Muscle of leg (tissue), 11 donors: ENCODE results near the gene VKORC1. TPM values are rescaled to one million over a fixed set of nuclear protein-coding genes. Genes with fewer than 3 reads are reported as not detected.
"Not testable (repeated sequence)": the region's sequence is repeated elsewhere in the genome, so short reads cannot be mapped to it uniquely, and the experiment has no call there.

ENCODE experiments used
- DNase-seq: peaks from one replicate; pipeline ENCODE4 v3.0.0; 2013
- H3K27ac ChIP-seq: one replicate; pipeline ENCODE4 v1.5.1; 2013; ENCODE audit warnings: mild to moderate bottlenecking, low read length, control low read depth
- H3K27me3 ChIP-seq: one replicate; pipeline ENCODE4 v1.6.1; 2013; ENCODE audit warnings: low read length; ENCODE audit not compliant: control insufficient read depth, insufficient read depth
- H3K36me3 ChIP-seq: one replicate; pipeline ENCODE4 v1.6.1; 2013; ENCODE audit warnings: low read length; ENCODE audit not compliant: control insufficient read depth, insufficient read depth
- H3K4me1 ChIP-seq: one replicate; pipeline ENCODE4 v1.6.1; 2013; ENCODE audit warnings: low read length; ENCODE audit not compliant: control insufficient read depth, insufficient read depth
- H3K4me3 ChIP-seq: one replicate; pipeline ENCODE4 v1.5.1; 2013; ENCODE audit warnings: low read length, control low read depth
- H3K9me3 ChIP-seq: replicated peaks from 2 replicates; pipeline ENCODE4 v1.6.1; 2013; ENCODE audit warnings: low read depth, low read length; ENCODE audit not compliant: control insufficient read depth
- WGBS: methylation state at CpG from one replicate; pipeline ENCODE4 v1.1.5; 2013; ENCODE audit warnings: missing lambda C conversion rate; ENCODE audit not compliant: insufficient coverage; 5-methylcytosine and 5-hydroxymethylcytosine counted together
- polyA plus RNA-seq, 8 donors: library from polyadenylated mRNA; unstranded; fragments of 120-200 nt; gene quantifications; one replicate each; pipeline versions ENCODE4 v1.2.1 to v1.2.3, GENCODE V29; 2013; ENCODE audit warnings: inconsistent platforms in 1 of 8, low replicate concordance in 1 of 8; ENCODE audit not compliant: insufficient read length in 8 of 8, insufficient read depth in 1 of 8
- total RNA-seq: library from RNA; stranded (reverse); fragments of 120-200 nt; gene quantifications from one replicate; pipeline ENCODE4 v1.2.4, GENCODE V29; 2013

VKORC1 gene
- total and polyA plus RNA-seq, 9 donors = 39.6 to 75.2 (median 61.3) TPM

GRCh38 chr16:31108794-31109558 lies 14.4 kb upstream of the VKORC1 start:
- H3K4me3 ChIP-seq = peak overlapping the region; percentile 76
- peaks cover 43% of the 10 kb centered on the region for H3K36me3 ChIP-seq
- no peak for DNase-seq
- peaks cover 27% of the 10 kb centered on the region for H3K4me1 ChIP-seq
- 20% methylated on average over 9 of the region's 57 CpGs for WGBS
- peak overlapping the region; percentile 20 for H3K27ac ChIP-seq
- H3K9me3 ChIP-seq = no peaks in the 10 kb centered on the region
- no peaks in the 10 kb centered on the region for H3K27me3 ChIP-seq

GRCh38 chr16:31108035-31108793 lies 13.6 kb upstream of the VKORC1 start, which contains the start of gene BCKDK:
TSS of gene BCKDK (plus strand) at chr16:31108386. CDS start at chr16:31109224, 838 bp downstream.
- 3% methylated on average over 61 of the region's 68 CpGs for WGBS
- peak; percentile 86 for DNase-seq

GRCh38 chr16:31107465-31107867 lies 12.9 kb upstream of the VKORC1 start:
- Histone ChIP-seq H3K4me1 (peaks cover 27% of the 10 kb centered on the region), H3K27ac (no peak overlapping the region), H3K27me3 (no peaks in the 10 kb centered on the region), H3K36me3 (peaks cover 33% of the 10 kb centered on the region), H3K4me3 (no peak overlapping the region), H3K9me3 (no peaks in the 10 kb centered on the region)
- DNase-seq = no peak
- WGBS = 77% methylated on average over 3 of the region's 6 CpGs

More at GRCh38 chr16:31108035-31108793, 13.6 kb upstream of the VKORC1 start, which contains the start of gene BCKDK:
- Histone ChIP-seq H3K4me1 (peaks cover 27% of the 10 kb centered on the region), H3K27ac (peak within 1 kb of the TSS; percentile 20), H3K9me3 (no peaks in the 10 kb centered on the region), H3K4me3 (peak within 1 kb of the TSS; percentile 76), H3K36me3 (peaks cover 39% of the 10 kb centered on the region), H3K27me3 (no peaks in the 10 kb centered on the region)

GRCh38 chr16:31106509-31107464 lies 12.2 kb upstream of the VKORC1 start:
- no peak for DNase-seq
- Histone ChIP-seq H3K36me3 (peaks cover 26% of the 10 kb centered on the region), H3K4me3 (no peak overlapping the region), H3K27ac (no peak overlapping the region), H3K27me3 (no peaks in the 10 kb centered on the region), H3K9me3 (no peaks in the 10 kb centered on the region), H3K4me1 (peaks cover 27% of the 10 kb centered on the region)
- 80% methylated on average over 11 of the region's 28 CpGs for WGBS

GRCh38 chr16:31105677-31106213 lies 11.1 kb upstream of the VKORC1 start:
- peak; percentile 66 for DNase-seq
- Histone ChIP-seq H3K36me3 (peaks cover 15% of the 10 kb centered on the region), H3K27ac (no peak overlapping the region), H3K27me3 (no peaks in the 10 kb centered on the region), H3K9me3 (no peaks in the 10 kb centered on the region), H3K4me1 (peaks cover 27% of the 10 kb centered on the region), H3K4me3 (no peak overlapping the region)
- 5% methylated on average over 15 of the region's 33 CpGs for WGBS

- H3K27ac ChIP-seq, H3K4me1 ChIP-seq, H3K36me3 ChIP-seq, H3K27me3 ChIP-seq, H3K9me3 ChIP-seq, DNase-seq, H3K4me3 ChIP-seq: not testable (repeated sequence)
- WGBS = 84% methylated on average over 6 of the region's 13 CpGs
Measured at GRCh38 chr16:31100876-31101641, 6.5 kb upstream of the VKORC1 start.

- Histone ChIP-seq H3K9me3 (peaks cover 3% of the 10 kb centered on the region), H3K4me3 (no peak overlapping the region), H3K36me3 (no peaks in the 10 kb centered on the region), H3K4me1 (peaks cover 7% of the 10 kb centered on the region), H3K27me3 (no peaks in the 10 kb centered on the region), H3K27ac (no peak overlapping the region)
- no peak for DNase-seq
- 58% methylated on average over 4 of the region's 4 CpGs for WGBS
Measured at GRCh38 chr16:31099860-31100638, 5.5 kb upstream of the VKORC1 start.

GRCh38 chr16:31094088-31094423 lies 541 bp downstream of the VKORC1 start:
- peaks cover 24% of the 10 kb centered on the region for H3K4me1 ChIP-seq
- WGBS = under 1% methylated on average over 20 of the region's 20 CpGs
- no peak for DNase-seq
- H3K27me3 ChIP-seq = no peaks in the 10 kb centered on the region
- peaks cover 23% of the 10 kb centered on the region for H3K36me3 ChIP-seq
- no peaks in the 10 kb centered on the region for H3K9me3 ChIP-seq
- H3K27ac ChIP-seq = peak overlapping the region; percentile 87
- H3K4me3 ChIP-seq = peak overlapping the region; percentile 92
